Trophoblast cell (in vitro differentiated cells and primary cell): ENCODE data around the gene NF1.

Experiments
- DNase-seq, 2 donors: peaks; one replicate each; pipeline ENCODE4 v3.0.0-alpha.2; 2016
- H2AFZ ChIP-seq: 2 replicates; pipeline ENCODE4 v1.6.1; 2013; ENCODE audit warnings: low read length, moderate library complexity, mild to moderate bottlenecking; ENCODE audit not compliant: insufficient read depth, poor library complexity
- H2AK5ac ChIP-seq: 2 replicates; pipeline ENCODE4 v1.6.1; 2013; ENCODE audit warnings: mild to moderate bottlenecking, low read length
- H2BK120ac ChIP-seq: 2 replicates; pipeline ENCODE4 v1.6.1; 2013; ENCODE audit warnings: low read length, mild to moderate bottlenecking, moderate library complexity; ENCODE audit not compliant: insufficient read depth, poor library complexity
- H2BK12ac ChIP-seq: 2 replicates; pipeline ENCODE4 v1.6.1; 2013; ENCODE audit warnings: mild to moderate bottlenecking, low read length, moderate library complexity
- H2BK5ac ChIP-seq: 2 replicates; pipeline ENCODE4 v1.6.1; 2013; ENCODE audit warnings: low read length, low read depth, moderate library complexity, mild to moderate bottlenecking; ENCODE audit not compliant: poor library complexity
- H3K14ac ChIP-seq: 2 replicates; pipeline ENCODE4 v1.6.1; 2013; ENCODE audit warnings: mild to moderate bottlenecking, low read length
- H3K18ac ChIP-seq: 2 replicates; pipeline ENCODE4 v1.6.1; 2013; ENCODE audit warnings: mild to moderate bottlenecking, low read length
- H3K23ac ChIP-seq: 2 replicates; pipeline ENCODE4 v1.6.1; 2013; ENCODE audit warnings: low read length
- H3K27ac ChIP-seq: 2 replicates; pipeline ENCODE4 v1.5.1; 2013; ENCODE audit warnings: low read depth, mild to moderate bottlenecking, inconsistent platforms, low read length, moderate library complexity
- H3K27me3 ChIP-seq: 2 replicates; pipeline ENCODE4 v1.6.1; 2013; ENCODE audit warnings: inconsistent platforms, mild to moderate bottlenecking, low read length, moderate library complexity; ENCODE audit not compliant: insufficient read depth
- H3K36me3 ChIP-seq, 2 experiments: 1 replicate in 1 of 2; 2 replicates in 1 of 2; pipeline ENCODE4 v1.6.1; 2013; ENCODE audit warnings: low read length in 2 of 2, mild to moderate bottlenecking in 2 of 2, moderate library complexity in 1 of 2; ENCODE audit not compliant: insufficient read depth in 2 of 2, control insufficient read depth in 1 of 2
- H3K4ac ChIP-seq: 2 replicates; pipeline ENCODE4 v1.6.1; 2013; ENCODE audit warnings: low read depth, mild to moderate bottlenecking, low read length, moderate library complexity
- H3K4me1 ChIP-seq, 2 experiments: 1 replicate in 1 of 2; 2 replicates in 1 of 2; pipeline ENCODE4 v1.6.1; 2013; ENCODE audit warnings: low read length in 2 of 2, mild to moderate bottlenecking in 2 of 2, moderate library complexity in 1 of 2; ENCODE audit not compliant: insufficient read depth in 2 of 2, control insufficient read depth in 1 of 2
- H3K4me2 ChIP-seq: 2 replicates; pipeline ENCODE4 v1.6.1; 2013; ENCODE audit warnings: inconsistent platforms, mild to moderate bottlenecking, low read length, moderate library complexity
- H3K4me3 ChIP-seq: 2 replicates; pipeline ENCODE4 v1.5.1; 2013; ENCODE audit warnings: mild to moderate bottlenecking, low read depth, low read length, inconsistent platforms
- H3K79me1 ChIP-seq: one replicate; pipeline ENCODE4 v1.6.1; 2013; ENCODE audit warnings: low read length
- H3K79me2 ChIP-seq: 2 replicates; pipeline ENCODE4 v1.6.1; 2013; ENCODE audit warnings: low read length, mild to moderate bottlenecking; ENCODE audit not compliant: control insufficient read depth, insufficient read depth, poor library complexity
- H3K9ac ChIP-seq: 2 replicates; pipeline ENCODE4 v1.6.1; 2013; ENCODE audit warnings: mild to moderate bottlenecking, low read length
- H3K9me3 ChIP-seq: 2 replicates; pipeline ENCODE4 v1.6.1; 2013; ENCODE audit warnings: low read depth, mild to moderate bottlenecking, control low read depth, inconsistent platforms, low read length; ENCODE audit not compliant: insufficient read depth
- H4K12ac ChIP-seq: 2 replicates; pipeline ENCODE4 v1.6.1; 2013; ENCODE audit warnings: low read depth, mild to moderate bottlenecking, low read length, moderate library complexity
- H4K8ac ChIP-seq: 2 replicates; pipeline ENCODE4 v1.6.1; 2013; ENCODE audit warnings: low read depth, mild to moderate bottlenecking, low read length, moderate library complexity
- H4K91ac ChIP-seq: one replicate; pipeline ENCODE4 v1.6.1; 2013; ENCODE audit warnings: low read depth, mild to moderate bottlenecking, low read length, moderate library complexity
- WGBS: extraction: QIAGEN DNeasy Blood & Tissue Kit; methylation state at CpG from one replicate; pipeline ENCODE4 v1.1.7; 2013; ENCODE audit warnings: missing lambda C conversion rate; ENCODE audit not compliant: insufficient read length, insufficient coverage; ENCODE audit errors: extremely low coverage; 5-methylcytosine and 5-hydroxymethylcytosine counted together

The NF1 gene

GRCh38 chr17:31248986-31249834 lies 154.4 kb downstream of the NF1 start:
- Histone ChIP-seq H2BK5ac (no peak overlapping the region), H3K79me2 (no peaks in the 10 kb centered on the region), H3K79me1 (no peaks in the 10 kb centered on the region), H4K12ac (no peak overlapping the region), H2BK120ac (no peak overlapping the region), H3K4me2 (no peak overlapping the region), H3K4ac (no peak overlapping the region), H2BK12ac (no peak overlapping the region), H3K36me3 (peaks cover 7 to 12% of the 10 kb centered on the region in 2 experiments), H4K91ac (no peak overlapping the region), H3K9ac (no peak overlapping the region), H3K4me3 (no peak overlapping the region), H3K23ac (no peak overlapping the region), H3K18ac (no peak overlapping the region), H2AFZ (no peak overlapping the region), H3K14ac (no peak overlapping the region), H2AK5ac (no peak overlapping the region), H3K9me3 (no peaks in the 10 kb centered on the region), H3K27me3 (no peaks in the 10 kb centered on the region), H3K27ac (no peak overlapping the region), H3K4me1 (no peaks in the 10 kb centered on the region), H4K8ac (no peak overlapping the region)
- whole genome bisulfite sequencing, result no CpG with 5 or more reads among the region's 5 CpGs
- peak in 1 of 2 donors; percentile 80 for DNase-seq

DNA sequence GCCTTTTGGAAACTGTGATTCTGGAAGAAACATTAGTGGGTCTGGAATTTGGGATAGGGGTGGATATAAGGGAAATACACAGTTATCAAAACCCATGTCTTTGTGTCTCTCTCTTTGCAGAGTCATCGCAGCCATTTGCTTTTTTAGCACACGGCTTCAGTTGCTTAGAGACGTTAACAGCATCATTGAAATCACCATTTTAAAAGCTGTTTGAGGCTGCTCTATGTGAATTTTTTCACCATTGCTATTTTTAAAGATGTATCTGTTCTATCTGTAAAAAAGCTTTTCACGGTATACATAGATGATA lies 155.0 kb downstream of the NF1 start:
- Histone ChIP-seq H2BK120ac (no peak overlapping the region), H3K4ac (no peak overlapping the region), H3K4me1 (no peaks in the 10 kb centered on the region), H3K9me3 (no peaks in the 10 kb centered on the region), H2AFZ (no peak overlapping the region), H3K79me2 (no peaks in the 10 kb centered on the region), H4K12ac (no peak overlapping the region), H4K91ac (no peak overlapping the region), H3K14ac (no peak overlapping the region), H3K23ac (no peak overlapping the region), H3K9ac (no peak overlapping the region), H2AK5ac (no peak overlapping the region), H3K36me3 (peaks cover 3 to 7% of the 10 kb centered on the region in 2 experiments), H4K8ac (no peak overlapping the region), H3K27me3 (no peaks in the 10 kb centered on the region), H3K79me1 (no peaks in the 10 kb centered on the region), H3K4me2 (no peak overlapping the region), H3K18ac (no peak overlapping the region), H2BK5ac (no peak overlapping the region), H2BK12ac (no peak overlapping the region), H3K4me3 (no peak overlapping the region), H3K27ac (no peak overlapping the region)
- no CpG with 5 or more reads among the region's 4 CpGs for WGBS
- DNase-seq, result no peak

DNA sequence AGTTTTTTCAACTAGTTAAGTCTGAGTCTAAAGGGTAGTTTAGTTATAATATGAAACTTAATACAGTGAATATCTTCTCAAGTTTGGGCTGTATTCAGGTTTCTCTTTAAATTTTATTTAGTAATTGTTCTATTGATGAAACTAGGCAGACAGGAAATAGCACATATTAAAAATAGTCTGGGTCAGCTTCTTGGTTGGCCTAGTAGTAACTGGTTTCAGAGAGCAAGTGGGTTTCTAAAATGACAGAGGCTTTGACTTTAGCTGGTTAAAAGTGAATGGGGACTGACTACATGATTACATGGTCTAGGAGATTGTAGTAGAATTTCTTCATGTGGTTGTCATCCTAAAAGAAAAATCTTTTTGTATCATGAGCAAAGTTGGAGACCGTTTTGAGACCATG lies 155.5 kb downstream of the NF1 start:
- Histone ChIP-seq H3K36me3 (peaks cover 3 to 6% of the 10 kb centered on the region in 2 experiments), H4K12ac (no peak overlapping the region), H2BK120ac (no peak overlapping the region), H3K4ac (no peak overlapping the region), H2AFZ (no peak overlapping the region), H4K8ac (no peak overlapping the region), H3K27ac (no peak overlapping the region), H3K27me3 (no peaks in the 10 kb centered on the region), H3K4me2 (no peak overlapping the region), H3K4me3 (no peak overlapping the region), H4K91ac (no peak overlapping the region), H3K4me1 (no peaks in the 10 kb centered on the region), H3K23ac (no peak overlapping the region), H3K79me2 (no peaks in the 10 kb centered on the region), H3K14ac (no peak overlapping the region), H2BK12ac (no peak overlapping the region), H3K18ac (no peak overlapping the region), H3K79me1 (no peaks in the 10 kb centered on the region), H3K9ac (no peak overlapping the region), H2AK5ac (no peak overlapping the region), H3K9me3 (no peaks in the 10 kb centered on the region), H2BK5ac (no peak overlapping the region)
- DNase-seq, result no peak
- no CpG with 5 or more reads among the region's 1 CpG for WGBS

- no peak overlapping the region for H3K4me2 ChIP-seq
- no peak overlapping the region for H2BK5ac ChIP-seq
- H4K8ac ChIP-seq, result no peak overlapping the region
- no peak overlapping the region for H2BK12ac ChIP-seq
- H4K12ac ChIP-seq, result no peak overlapping the region
- no peaks in the 10 kb centered on the region for H3K79me2 ChIP-seq
- WGBS, result no CpG with 5 or more reads among the region's 1 CpG
- H3K36me3 ChIP-seq, result peaks cover 0 to 3% of the 10 kb centered on the region in 2 experiments
- H3K18ac ChIP-seq, result no peak overlapping the region
- no peak overlapping the region for H2AK5ac ChIP-seq
- H3K4me1 ChIP-seq, result no peaks in the 10 kb centered on the region
- H3K9ac ChIP-seq, result no peak overlapping the region
- no peak overlapping the region for H3K4me3 ChIP-seq
- H3K23ac ChIP-seq, result no peak overlapping the region
- no peak overlapping the region for H2AFZ ChIP-seq
- H3K4ac ChIP-seq, result no peak overlapping the region
- H4K91ac ChIP-seq, result no peak overlapping the region
- H3K79me1 ChIP-seq, result no peaks in the 10 kb centered on the region
- no peak for DNase-seq
- H3K27me3 ChIP-seq, result no peaks in the 10 kb centered on the region
- H3K14ac ChIP-seq, result no peak overlapping the region
- H3K9me3 ChIP-seq, result no peaks in the 10 kb centered on the region
- H2BK120ac ChIP-seq, result no peak overlapping the region
- no peak overlapping the region for H3K27ac ChIP-seq
Measured at GRCh38 chr17:31251105-31251969, 156.6 kb downstream of the NF1 start.
